Heart left ventricle (tissue), 16 donors: ENCODE data around the gene DOCK8. TPM values are rescaled to one million over a fixed set of nuclear protein-coding genes. Genes with fewer than 3 reads are reported as not detected.

Source experiments
- ATAC-seq, 4 donors: fragments of 200-7000 bp; cut with Tn5 transposase; one replicate each; pipeline ENCODE4 v1.9.1; 2020 to 2022; ENCODE audit warnings: moderate library complexity in 4 of 4, mild to moderate bottlenecking in 3 of 4, moderate number of reproducible peaks in 1 of 4
- DNase-seq, 5 donors: peaks; one replicate each; pipeline ENCODE4 v3.0.0-alpha.2; 2020
- H3K27ac ChIP-seq, 12 donors: fragments of 200-600 bp; sonication (generic) in 4 of 12; one replicate each; pipeline versions ENCODE4 v1.5.0 to v1.8.0; 2016 to 2022; ENCODE audit warnings: mild to moderate bottlenecking in 2 of 12
- H3K27me3 ChIP-seq, 9 donors: fragments of 200-600 bp; sonication (generic) in 2 of 9; one replicate each; pipeline versions ENCODE4 v1.5.1 to v1.8.0; 2016 to 2022; ENCODE audit warnings: mild to moderate bottlenecking in 3 of 9
- H3K36me3 ChIP-seq, 9 donors: fragments of 200-600 bp; sonication (generic) in 2 of 9; one replicate each; pipeline versions ENCODE4 v1.5.0 to v1.8.0; 2018 to 2022; ENCODE audit warnings: mild to moderate bottlenecking in 2 of 9
- H3K4me1 ChIP-seq, 12 donors: fragments of 200-600 bp; sonication (generic) in 4 of 12; one replicate each; pipeline versions ENCODE4 v1.5.0 to v1.8.0; 2016 to 2022; ENCODE audit warnings: mild to moderate bottlenecking in 3 of 12
- H3K4me3 ChIP-seq, 12 donors: fragments of 200-600 bp; sonication (generic) in 4 of 12; one replicate each; pipeline versions ENCODE4 v1.5.0 to v1.8.0; 2017 to 2022; ENCODE audit warnings: mild to moderate bottlenecking in 9 of 12, moderate library complexity in 4 of 12
- H3K9me3 ChIP-seq, 12 donors: fragments of 200-600 bp; sonication (generic) in 4 of 12; one replicate each; pipeline versions ENCODE4 v1.5.0 to v1.8.0; 2016 to 2022; ENCODE audit warnings: mild to moderate bottlenecking in 1 of 12
- POLR2A ChIP-seq, 2 donors: fragments of 450-650 bp; IDR thresholded peaks; one replicate each; pipeline ENCODE4 v1.6.1; 2017; ENCODE audit warnings: antibody characterized with exemption in 2 of 2, mild to moderate bottlenecking in 2 of 2, moderate library complexity in 2 of 2
- WGBS, 4 donors: extraction: QIAGEN DNeasy Blood & Tissue Kit in 2 of 4; methylation state at CpG; one replicate each; pipeline versions ENCODE4 v1.1.5 to v1.1.7; 2013 to 2018; 5-methylcytosine and 5-hydroxymethylcytosine counted together
- intact Hi-C, 10 donors: fragments of 100-400 bp; cut with DNase I; formaldehyde crosslinking; loops; one replicate each; pipeline versions ENCODE4 v1.11.1 to v1.14.2; 2022
- polyA plus RNA-seq, 2 donors: library from polyadenylated mRNA; stranded (reverse); fragments of 200-250 nt; gene quantifications; one replicate each; pipeline ENCODE4 v1.2.3, GENCODE V29; 2013
- total RNA-seq, 9 donors: library from RNA; depleted of rRNA in 2 of 9; stranded (reverse); fragments of >200 nt in 2 of 9; fragmentation: NEBNext Ultra II Directional in 3 of 9; extraction: Animal tissue kit (Norgen Biotek cat#: 25700) in 3 of 9; gene quantifications; one replicate each; pipeline versions ENCODE4 v1.1.0 to v1.2.4, GENCODE V29; 2016 to 2023
- TF ChIP-seq, protein P1 (sequence below), 12 donors: fragments of 200-600 bp; sonication (generic) in 4 of 12; IDR thresholded peaks; one replicate each; pipeline versions ENCODE4 v1.5.0 to v1.8.0; 2018 to 2022; ENCODE audit warnings: antibody characterized with exemption in 12 of 12, mild to moderate bottlenecking in 5 of 12
- donor health status: ischemic (EF 13 %, LVEDD 7.1; RV severe dilation, severe dysfunction).
- donor health status: healthy with polysubstance abuse.
- donor health status: DM: no; HTN: yes; CAD: no.
- donor health status: DM: no; HTN: no; CAD: no.
- donor health status: ischemic (EF 25% LVEDD 6.9; RV normal size, moderate dysfunction).
- donor health status: ischemic (EF 25% LVEDD 5.7; RV mildly dilated, moderate dysfunction).
- donor health status: healthy.
- donor health status: DM: yes; HTN: yes; CAD: no.
- donor health status: ischemic (EF 35%, LVEDD 5.7; RV mildly dilated, moderate dysfunction).
- donor health status: nonischemic (EF 11% LVEDD 7.7; RV severe dilation, severe dysfunction).
- donor health status: DM: yes; HTN: yes; CAD: no.
- donor health status: PGD.
- donor health status: ischemic (EF 29% LVEDD 5.4; RV normal size, mild dysfunction).
- donor health status: nonischemic (EF 23%, LVEDD 6.1; RV moderate dilation, normal function).

Gene DOCK8
- total and polyA plus RNA-seq, 11 donors, result 1.2 to 36.1 (median 2.4) TPM

DNA sequence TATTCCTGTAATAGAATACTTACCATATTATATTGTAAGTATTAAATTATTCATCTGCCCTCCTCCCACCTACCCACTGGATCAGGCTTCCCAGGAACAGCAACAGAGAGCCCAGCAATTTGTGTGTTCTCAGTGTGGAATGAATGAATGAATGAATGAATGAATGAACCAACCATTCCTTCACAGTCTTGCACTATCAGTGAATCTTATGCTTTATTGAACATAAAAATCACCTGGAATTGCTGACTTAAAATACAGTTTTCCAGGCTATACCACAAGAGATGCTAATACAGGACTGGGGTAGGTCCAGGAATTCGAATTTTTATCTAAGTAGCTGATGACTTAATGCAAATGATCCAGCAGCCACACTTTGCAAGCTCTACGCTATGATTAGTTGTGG, 51.6 kb downstream of the DOCK8 start:
- H3K4me1 ChIP-seq, result peaks cover 0 to 45% (median 0%) of the 10 kb centered on the region in 12 donors
- ATAC-seq, result no peak
- H3K4me3 ChIP-seq, result no peak overlapping the region
- DNase-seq, result no peak
- H3K36me3 ChIP-seq, result no peaks in the 10 kb centered on the region
- WGBS, 4 donors, result 66 to 77% (median 74%) methylated on average over 2 of the region's 2 CpGs
- no peak overlapping the region for H3K27ac ChIP-seq
- TF ChIP-seq, protein P1, sequence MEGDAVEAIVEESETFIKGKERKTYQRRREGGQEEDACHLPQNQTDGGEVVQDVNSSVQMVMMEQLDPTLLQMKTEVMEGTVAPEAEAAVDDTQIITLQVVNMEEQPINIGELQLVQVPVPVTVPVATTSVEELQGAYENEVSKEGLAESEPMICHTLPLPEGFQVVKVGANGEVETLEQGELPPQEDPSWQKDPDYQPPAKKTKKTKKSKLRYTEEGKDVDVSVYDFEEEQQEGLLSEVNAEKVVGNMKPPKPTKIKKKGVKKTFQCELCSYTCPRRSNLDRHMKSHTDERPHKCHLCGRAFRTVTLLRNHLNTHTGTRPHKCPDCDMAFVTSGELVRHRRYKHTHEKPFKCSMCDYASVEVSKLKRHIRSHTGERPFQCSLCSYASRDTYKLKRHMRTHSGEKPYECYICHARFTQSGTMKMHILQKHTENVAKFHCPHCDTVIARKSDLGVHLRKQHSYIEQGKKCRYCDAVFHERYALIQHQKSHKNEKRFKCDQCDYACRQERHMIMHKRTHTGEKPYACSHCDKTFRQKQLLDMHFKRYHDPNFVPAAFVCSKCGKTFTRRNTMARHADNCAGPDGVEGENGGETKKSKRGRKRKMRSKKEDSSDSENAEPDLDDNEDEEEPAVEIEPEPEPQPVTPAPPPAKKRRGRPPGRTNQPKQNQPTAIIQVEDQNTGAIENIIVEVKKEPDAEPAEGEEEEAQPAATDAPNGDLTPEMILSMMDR (IDR thresholded peaks at IDR 0.05), result no peak
- no peak for TF ChIP-seq POLR2A (IDR thresholded peaks at IDR 0.05)
- peaks cover 0 to 2% (median 0%) of the 10 kb centered on the region in 12 donors for H3K9me3 ChIP-seq
- intact Hi-C loops, result no loop called here
- H3K27me3 ChIP-seq, result no peaks in the 10 kb centered on the region

DNA sequence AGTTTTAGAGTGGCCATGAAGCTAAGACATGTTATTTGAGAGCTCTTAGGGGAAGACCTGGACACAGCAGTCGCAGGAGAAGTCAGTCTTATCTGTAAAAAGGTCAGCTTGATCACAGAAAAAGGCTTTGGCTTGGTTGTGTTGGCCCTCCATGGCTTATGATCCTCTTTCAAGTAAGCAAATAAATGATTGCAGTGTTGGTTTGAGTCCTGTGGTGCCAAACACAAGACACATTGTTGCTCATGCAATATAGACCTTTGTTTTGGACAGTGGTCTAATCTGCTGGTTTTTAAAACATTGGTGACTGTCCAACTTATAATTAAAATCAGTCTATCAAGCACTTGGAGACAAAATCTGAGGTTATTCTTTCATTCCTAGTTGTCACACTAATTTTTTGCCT, 54.0 kb downstream of the DOCK8 start:
- Histone ChIP-seq H3K27ac (peak overlapping the region in 1 of 12 donors; percentile 65), H3K4me3 (no peak overlapping the region), H3K9me3 (no peaks in the 10 kb centered on the region), H3K36me3 (no peaks in the 10 kb centered on the region), H3K27me3 (no peaks in the 10 kb centered on the region), H3K4me1 (peaks cover 0 to 59% (median 0%) of the 10 kb centered on the region in 12 donors)
- no peak for DNase-seq
- no peak for ATAC-seq
- TF ChIP-seq, protein P1 (IDR thresholded peaks at IDR 0.05), result no peak
- no peak for TF ChIP-seq POLR2A (IDR thresholded peaks at IDR 0.05)
- 51 to 91% (median 65%) methylated on average over 1 of the region's 1 CpG for WGBS, 4 donors
- intact Hi-C loops, result no loop called here

DNA sequence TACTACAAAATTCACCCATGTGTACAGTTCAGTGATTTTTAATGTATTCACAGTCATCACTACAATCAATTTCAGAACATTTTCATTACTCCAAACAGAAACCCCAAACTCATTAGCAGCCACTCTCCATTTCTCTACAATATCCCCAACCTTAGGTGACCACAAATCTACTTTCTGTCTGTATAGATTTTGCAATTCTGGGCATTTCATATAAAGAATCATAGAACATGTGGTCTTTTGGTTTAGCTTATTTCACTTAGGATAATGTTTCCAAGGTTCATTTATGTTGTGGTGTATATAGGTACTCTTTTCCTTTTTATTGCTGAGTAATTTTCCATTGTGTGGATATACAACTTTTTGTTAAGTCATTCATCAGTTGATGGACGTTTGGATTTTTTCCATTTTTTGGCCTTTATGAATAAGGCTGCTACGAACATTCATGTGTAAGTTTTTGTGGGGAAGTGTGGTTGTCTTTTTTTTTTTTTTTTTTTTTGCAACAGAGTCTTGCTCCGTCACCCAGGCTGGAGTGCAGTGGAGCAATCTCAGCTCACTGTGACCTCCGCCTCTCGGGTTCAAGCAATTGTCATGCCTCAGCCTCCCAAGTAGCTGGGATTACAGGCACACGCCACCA, 54.5 kb downstream of the DOCK8 start:
- Histone ChIP-seq H3K27me3 (no peaks in the 10 kb centered on the region), H3K4me3 (no peak overlapping the region), H3K4me1 (peaks cover 0 to 64% (median 0%) of the 10 kb centered on the region in 12 donors), H3K27ac (peak overlapping the region in 1 of 12 donors; percentile 93), H3K9me3 (no peaks in the 10 kb centered on the region), H3K36me3 (no peaks in the 10 kb centered on the region)
- TF ChIP-seq, protein P1 (IDR thresholded peaks at IDR 0.05), result no peak
- TF ChIP-seq POLR2A (IDR thresholded peaks at IDR 0.05), result no peak
- 79 to 83% (median 80%) methylated on average over 6 of the region's 6 CpGs for WGBS, 4 donors
- intact Hi-C loops, result no loop called here
- DNase-seq (no peak), ATAC-seq (no peak)

DNA sequence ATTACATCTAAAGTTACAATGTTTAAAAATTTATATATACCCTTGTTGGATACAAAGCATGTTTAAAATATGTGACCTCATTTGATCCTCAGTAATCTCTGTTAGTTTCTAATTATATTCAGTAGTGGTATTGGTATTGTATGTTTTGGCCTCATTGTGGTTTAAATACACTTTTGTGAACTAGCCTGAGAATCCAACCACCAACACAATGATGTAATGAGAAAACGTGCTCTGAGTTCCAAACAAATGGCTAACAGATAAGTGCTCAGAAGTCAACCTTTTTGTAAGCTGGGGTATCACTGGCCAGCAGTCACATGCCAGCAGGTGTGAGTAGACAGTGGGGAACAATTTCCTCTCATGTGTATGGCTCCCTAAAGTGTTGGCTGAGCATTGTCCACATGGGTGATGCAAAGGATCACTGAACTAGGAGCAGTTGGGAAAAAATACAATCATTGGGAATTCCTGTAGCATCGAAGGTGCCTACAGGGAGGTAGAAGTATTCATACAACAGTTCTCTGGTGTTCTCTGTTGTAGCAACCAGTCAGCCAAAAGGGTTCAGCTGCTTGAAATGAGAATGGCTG, 56.1 kb downstream of the DOCK8 start:
- Histone ChIP-seq H3K27ac (peak overlapping the region in 1 of 12 donors; percentile 93), H3K36me3 (no peaks in the 10 kb centered on the region), H3K4me1 (peaks cover 0 to 70% (median 0%) of the 10 kb centered on the region in 12 donors), H3K9me3 (no peaks in the 10 kb centered on the region), H3K4me3 (no peak overlapping the region), H3K27me3 (no peaks in the 10 kb centered on the region)
- 69 to 78% (median 72%) methylated on average over 2 of the region's 2 CpGs for WGBS, 4 donors
- intact Hi-C loops, result loop anchor here in 1 of 10 donors (10.0 kb wide), 1 partner anchor 46 kb away; no protein-coding TSS in a partner anchor
- no peak for DNase-seq
- ATAC-seq, result no peak
- no peak for TF ChIP-seq POLR2A (IDR thresholded peaks at IDR 0.05)
- TF ChIP-seq, protein P1 (IDR thresholded peaks at IDR 0.05), result no peak
